NCI-H2029 (cell line): ENCODE data around the gene SAMD4A.
"Not testable (repeated sequence)": the region's sequence is repeated elsewhere in the genome, so short reads cannot be mapped to it uniquely, and the experiment has no call there.

Experiments used
- DNase-seq: peaks from one replicate; lab custom pipeline; 2025; lab: John Stamatoyannopoulos, UW

SAMD4A gene

GRCh38 chr14:54599966-54600716 lies 33.2 kb downstream of the SAMD4A start:
- no peak for DNase-seq

- DNase-seq: no peak
These were observed 33.8 kb downstream of the SAMD4A start for GRCh38 chr14:54600717-54601109.

GRCh38 chr14:54603362-54603761 lies 36.4 kb downstream of the SAMD4A start:
- DNase-seq: no peak

GRCh38 chr14:54606178-54606577 lies 39.2 kb downstream of the SAMD4A start:
- DNase-seq: no peak

GRCh38 chr14:54606631-54607133 lies 39.8 kb downstream of the SAMD4A start:
- DNase-seq: no peak

- no peak for DNase-seq
These were observed 42.6 kb downstream of the SAMD4A start for GRCh38 chr14:54609576-54609975.

GRCh38 chr14:54610051-54610977 lies 43.4 kb downstream of the SAMD4A start:
- DNase-seq: no peak

- DNase-seq: no peak
These were observed 47.4 kb downstream of the SAMD4A start for GRCh38 chr14:54614296-54614695.

- DNase-seq: no peak
These were observed 50.5 kb downstream of the SAMD4A start for GRCh38 chr14:54617467-54617866.

- DNase-seq: no peak
These were observed 54.8 kb downstream of the SAMD4A start for GRCh38 chr14:54621686-54622085.

- DNase-seq: no peak
These were observed 55.4 kb downstream of the SAMD4A start for GRCh38 chr14:54622192-54622958.

- no peak for DNase-seq
These were observed 56.5 kb downstream of the SAMD4A start for GRCh38 chr14:54623279-54624004.

GRCh38 chr14:54624005-54624358 lies 57.1 kb downstream of the SAMD4A start:
- not testable (repeated sequence) for DNase-seq

GRCh38 chr14:54625112-54625511 lies 58.2 kb downstream of the SAMD4A start:
- no peak for DNase-seq

- DNase-seq: no peak
These were observed 60.3 kb downstream of the SAMD4A start for GRCh38 chr14:54627219-54627539.

GRCh38 chr14:54627540-54628363 lies 60.8 kb downstream of the SAMD4A start:
- DNase-seq: no peak

GRCh38 chr14:54629183-54629582 lies 62.3 kb downstream of the SAMD4A start:
- no peak for DNase-seq

- no peak for DNase-seq
These were observed 62.9 kb downstream of the SAMD4A start for GRCh38 chr14:54629635-54630360.

GRCh38 chr14:54631016-54631415 lies 64.1 kb downstream of the SAMD4A start:
- DNase-seq: no peak

- DNase-seq: no peak
These were observed 65.5 kb downstream of the SAMD4A start for GRCh38 chr14:54632452-54632851.
